HCT116 (cell line): Measurements from ENCODE around the gene LMNA. TPM values are rescaled to one million over a fixed set of nuclear protein-coding genes. Genes with fewer than 3 reads are reported as not detected.

ENCODE experiments used
- ATAC-seq: fragments of 200-7000 bp; cut with Tn5 transposase; 2 replicates; pipeline ENCODE4 v1.9.1; 2020; ENCODE audit warnings: mild to moderate bottlenecking, moderate library complexity
- BruUV-seq: library from RNA; stranded (reverse); fragments of 400-500 nt; replicated peaks from 2 replicates; lab custom pipeline; 2021; lab: Mats Ljungman, UMichigan
- CTCF ChIA-PET: fragments of 300-600 bp; sonication (Branson Sonifier 250); formaldehyde crosslinking; loops from one replicate; lab custom pipeline; 2021; ENCODE audit warnings: antibody characterized with exemption; lab: Charles Lee
- POLR2A ChIA-PET: fragments of 300-600, 350-600 bp; sonication (Branson Sonifier 250); formaldehyde crosslinking; loops from one replicate; lab custom pipeline; 2021; ENCODE audit warnings: antibody characterized with exemption; lab: Charles Lee
- RAD21 ChIA-PET, 2 experiments: fragments of 300-600 bp; sonication (Branson Sonifier 250); formaldehyde crosslinking; loops; one replicate each; lab custom pipeline; 2023; ENCODE audit warnings: low total read pairs in 2 of 2; ENCODE audit not compliant: uncharacterized antibody in 2 of 2, unreplicated experiment in 2 of 2, low non-redundant PET in 1 of 2; lab: Charles Lee
- DNase-seq: peaks from one replicate; pipeline ENCODE4 v3.0.0-alpha.2; 2010; ENCODE audit warnings: low read depth, low spot score
- H2AFZ ChIP-seq: fragments of 200-600 bp; shearing (Covaris generic), sonication (generic); 2 replicates; pipeline ENCODE4 v1.6.1; 2017; ENCODE audit warnings: low read depth, mixed run types, mixed read lengths, antibody characterized with exemption, low read length; ENCODE audit not compliant: poor library complexity, severe bottlenecking
- H3K27ac ChIP-seq: 2 replicates; pipeline ENCODE4 v1.5.1; 2012; ENCODE audit warnings: low read depth, low read length
- H3K27me3 ChIP-seq: fragments of 200-600 bp; sonication (generic); 2 replicates; pipeline ENCODE4 v1.6.1; 2016; ENCODE audit warnings: mixed run types, low read length, mixed read lengths; ENCODE audit not compliant: insufficient read depth
- H3K36me3 ChIP-seq, 2 experiments: fragments of 200-500 bp in 1 of 2; fragments of 200-600 bp in 1 of 2; sonication (Bioruptor generic) in 1 of 2; sonication (generic) in 1 of 2; 2 replicates each; pipeline versions ENCODE4 v1.5.1 to v1.6.1; 2014 to 2016; ENCODE audit warnings: low read length in 2 of 2, inconsistent platforms in 1 of 2, mixed read lengths in 1 of 2, mixed run types in 1 of 2; ENCODE audit not compliant: insufficient read depth in 2 of 2, control insufficient read depth in 1 of 2
- H3K4me1 ChIP-seq, 2 experiments: fragments of 200-600 bp in 1 of 2; sonication (generic) in 1 of 2; 2 replicates each; pipeline versions ENCODE4 v1.5.1 to v1.6.1; 2012 to 2017; ENCODE audit warnings: low read length in 2 of 2, inconsistent platforms in 1 of 2, mild to moderate bottlenecking in 1 of 2, mixed read lengths in 1 of 2, mixed run types in 1 of 2, moderate library complexity in 1 of 2; ENCODE audit not compliant: insufficient read depth in 2 of 2, control insufficient read depth in 1 of 2
- H3K4me2 ChIP-seq: fragments of 200-600 bp; sonication (generic); 2 replicates; pipeline ENCODE4 v1.6.1; 2017; ENCODE audit warnings: mixed run types, low read length, mixed read lengths
- H3K4me3 ChIP-seq, 2 experiments: fragments of 200-600 bp in 1 of 2; sonication (generic) in 1 of 2; replicated peaks in 1 of 2; 2 replicates each; pipeline ENCODE4 v1.5.1; 2011 to 2016; ENCODE audit warnings: low read length in 2 of 2, control low read depth in 1 of 2, low read depth in 1 of 2, mild to moderate bottlenecking in 1 of 2, mixed read lengths in 1 of 2, mixed run types in 1 of 2
- H3K79me2 ChIP-seq: fragments of 200-600 bp; sonication (generic); 2 replicates; pipeline ENCODE4 v1.6.1; 2017; ENCODE audit warnings: mild to moderate bottlenecking, mixed run types, low read length, moderate library complexity, mixed read lengths; ENCODE audit not compliant: insufficient read depth
- H3K9ac ChIP-seq: fragments of 200-600 bp; sonication (generic); 2 replicates; pipeline ENCODE4 v1.6.1; 2016; ENCODE audit warnings: low read length, mixed read lengths
- H3K9me2 ChIP-seq: fragments of 200-600 bp; sonication (generic), shearing (Covaris generic); 2 replicates; pipeline ENCODE4 v1.6.1; 2017; ENCODE audit warnings: mixed run types, mild to moderate bottlenecking, moderate library complexity; ENCODE audit not compliant: insufficient read depth
- H3K9me3 ChIP-seq, 2 experiments: fragments of 200-500 bp in 1 of 2; fragments of 200-600 bp in 1 of 2; sonication (Bioruptor generic) in 1 of 2; sonication (generic) in 1 of 2; 2 replicates each; pipeline ENCODE4 v1.6.1; 2014 to 2017; ENCODE audit warnings: low read length in 2 of 2, mixed read lengths in 2 of 2, inconsistent platforms in 1 of 2, low read depth in 1 of 2, mild to moderate bottlenecking in 1 of 2, mixed run types in 1 of 2, moderate library complexity in 1 of 2; ENCODE audit not compliant: control insufficient read depth in 1 of 2, insufficient read depth in 1 of 2
- H4K20me1 ChIP-seq: fragments of 200-600 bp; sonication (generic), shearing (Covaris generic); 2 replicates; pipeline ENCODE4 v1.6.1; 2017; ENCODE audit warnings: mixed run types, mild to moderate bottlenecking, moderate library complexity; ENCODE audit not compliant: insufficient read depth
- RAD21 ChIP-seq: IDR thresholded peaks from 2 replicates; pipeline ENCODE4 v1.6.1; 2012; ENCODE audit warnings: low read depth, mild to moderate bottlenecking
- SP1 ChIP-seq: IDR thresholded peaks from 2 replicates; pipeline ENCODE4 v1.6.1; 2012; ENCODE audit warnings: low read depth
- ZFX ChIP-seq: fragments of 450-650 bp; IDR thresholded peaks from 2 replicates; pipeline ENCODE4 v1.6.1; 2017
- ZNF274 ChIP-seq: fragments of 200-500 bp; sonication (Bioruptor generic); IDR thresholded peaks from 2 replicates; pipeline ENCODE4 v1.6.1; 2014; ENCODE audit warnings: mild to moderate bottlenecking, low read depth, low read length, inconsistent platforms
- intact Hi-C: fragments of 100-400 bp; cut with micrococcal nuclease; formaldehyde crosslinking; loops from 2 replicates; pipeline ENCODE4 v1.10.0; 2022
- total RNA-seq: library from RNA; stranded (reverse); gene quantifications from one replicate; pipeline ENCODE4 v1.2.1, GENCODE V29; 2021; ENCODE audit not compliant: unreplicated experiment
- TF ChIP-seq, protein P1 (sequence below): IDR thresholded peaks from 2 replicates; pipeline ENCODE4 v1.6.1; 2012; ENCODE audit warnings: low read depth

LMNA gene
- total RNA-seq, 1 experiment from 2014 or later, result 528 TPM

DNA sequence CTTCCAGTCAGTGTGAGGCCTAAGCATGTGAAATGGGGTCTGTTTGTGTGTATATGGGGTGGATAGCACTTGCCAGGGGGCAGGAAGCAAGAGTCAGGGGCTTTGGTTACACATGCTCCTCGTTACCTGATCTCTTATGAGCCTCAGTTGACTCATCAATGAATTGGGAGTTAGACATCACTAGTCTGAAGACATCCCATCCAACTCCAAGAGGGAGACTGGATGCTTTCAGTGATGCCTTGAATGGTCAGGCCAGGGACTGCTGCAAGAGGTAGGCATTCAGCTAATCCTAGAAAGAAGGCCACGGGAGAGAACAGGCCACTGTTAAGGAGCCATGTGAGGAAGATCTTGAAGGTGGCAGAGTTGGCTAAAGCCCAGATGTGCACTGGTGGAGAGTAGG lies 47.2 kb upstream of the LMNA start:
- ChIA-PET RAD21 (interaction anchor here in 1 of 2 experiments (1.1 kb wide), 1 partner anchor 129 kb away, joined by 3 read pairs; no protein-coding TSS in a partner anchor), CTCF (interaction anchor here (1.4 kb wide), 1 partner anchor 129 kb away, joined by 31 read pairs; no protein-coding TSS in a partner anchor), POLR2A (no interaction called here)
- Histone ChIP-seq H3K27ac (no peak overlapping the region), H3K79me2 (peaks cover 51% of the 10 kb centered on the region), H3K27me3 (no peaks in the 10 kb centered on the region), H3K36me3 (peaks cover 25 to 36% of the 10 kb centered on the region in 2 experiments), H2AFZ (no peak overlapping the region), H3K4me1 (peaks cover 0 to 8% of the 10 kb centered on the region in 2 experiments; a peak in 1 of 4 replicates), H3K9ac (no peak overlapping the region), H3K4me3 (no peak overlapping the region), H3K9me2 (no peaks in the 10 kb centered on the region), H3K9me3 (no peaks in the 10 kb centered on the region), H3K4me2 (no peak overlapping the region), H4K20me1 (no peaks in the 10 kb centered on the region)
- no peak for DNase-seq
- no peak for TF ChIP-seq SP1
- TF ChIP-seq RAD21, result no peak
- TF ChIP-seq ZFX, result no peak
- TF ChIP-seq, protein P1, sequence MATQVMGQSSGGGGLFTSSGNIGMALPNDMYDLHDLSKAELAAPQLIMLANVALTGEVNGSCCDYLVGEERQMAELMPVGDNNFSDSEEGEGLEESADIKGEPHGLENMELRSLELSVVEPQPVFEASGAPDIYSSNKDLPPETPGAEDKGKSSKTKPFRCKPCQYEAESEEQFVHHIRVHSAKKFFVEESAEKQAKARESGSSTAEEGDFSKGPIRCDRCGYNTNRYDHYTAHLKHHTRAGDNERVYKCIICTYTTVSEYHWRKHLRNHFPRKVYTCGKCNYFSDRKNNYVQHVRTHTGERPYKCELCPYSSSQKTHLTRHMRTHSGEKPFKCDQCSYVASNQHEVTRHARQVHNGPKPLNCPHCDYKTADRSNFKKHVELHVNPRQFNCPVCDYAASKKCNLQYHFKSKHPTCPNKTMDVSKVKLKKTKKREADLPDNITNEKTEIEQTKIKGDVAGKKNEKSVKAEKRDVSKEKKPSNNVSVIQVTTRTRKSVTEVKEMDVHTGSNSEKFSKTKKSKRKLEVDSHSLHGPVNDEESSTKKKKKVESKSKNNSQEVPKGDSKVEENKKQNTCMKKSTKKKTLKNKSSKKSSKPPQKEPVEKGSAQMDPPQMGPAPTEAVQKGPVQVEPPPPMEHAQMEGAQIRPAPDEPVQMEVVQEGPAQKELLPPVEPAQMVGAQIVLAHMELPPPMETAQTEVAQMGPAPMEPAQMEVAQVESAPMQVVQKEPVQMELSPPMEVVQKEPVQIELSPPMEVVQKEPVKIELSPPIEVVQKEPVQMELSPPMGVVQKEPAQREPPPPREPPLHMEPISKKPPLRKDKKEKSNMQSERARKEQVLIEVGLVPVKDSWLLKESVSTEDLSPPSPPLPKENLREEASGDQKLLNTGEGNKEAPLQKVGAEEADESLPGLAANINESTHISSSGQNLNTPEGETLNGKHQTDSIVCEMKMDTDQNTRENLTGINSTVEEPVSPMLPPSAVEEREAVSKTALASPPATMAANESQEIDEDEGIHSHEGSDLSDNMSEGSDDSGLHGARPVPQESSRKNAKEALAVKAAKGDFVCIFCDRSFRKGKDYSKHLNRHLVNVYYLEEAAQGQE, result no peak
- no peak for TF ChIP-seq ZNF274
- no peak for ATAC-seq
- intact Hi-C loops, result loop anchor here (10.0 kb wide), 1 partner anchor 62 kb away; no protein-coding TSS in a partner anchor
- BruUV-seq, result no TSS peak
